WTC11 (cell line): Measurements from ENCODE around the gene PCBD2. TPM values are rescaled to one million over a fixed set of nuclear protein-coding genes. Genes with fewer than 3 reads are reported as not detected.

ENCODE experiments used
- ATAC-seq: fragments of 200-7000 bp; cut with Tn5 transposase; 2 replicates; pipeline ENCODE4 v1.10.0; 2021; ENCODE audit warnings: mild to moderate bottlenecking, moderate library complexity
- CTCF ChIA-PET: fragments of 300-600 bp; sonication (Branson Sonifier 250); formaldehyde crosslinking; loops from one replicate; lab custom pipeline; 2021; ENCODE audit warnings: antibody characterized with exemption; lab: Charles Lee
- POLR2A ChIA-PET: fragments of 350-600 bp; sonication (Branson Sonifier 250); formaldehyde crosslinking; loops from one replicate; lab custom pipeline; 2021; ENCODE audit warnings: antibody characterized with exemption; lab: Charles Lee
- DNase-seq: peaks from one replicate; pipeline ENCODE4 v3.0.0; 2021; ENCODE audit warnings: low spot score
- H3K27ac Mint-ChIP-seq: 2 replicates; pipeline ENCODE4 v1.8.0; 2021; ENCODE audit warnings: mixed read lengths
- H3K27me3 Mint-ChIP-seq: 2 replicates; pipeline ENCODE4 v1.8.0; 2021; ENCODE audit warnings: low read depth, mild to moderate bottlenecking, moderate library complexity, mixed read lengths
- H3K36me3 Mint-ChIP-seq: 2 replicates; pipeline ENCODE4 v1.8.0; 2021; ENCODE audit warnings: mixed read lengths
- H3K4me1 Mint-ChIP-seq: 2 replicates; pipeline ENCODE4 v1.8.0; 2022; ENCODE audit warnings: mixed read lengths
- H3K4me3 Mint-ChIP-seq: 2 replicates; pipeline ENCODE4 v1.8.0; 2021; ENCODE audit warnings: mild to moderate bottlenecking, moderate library complexity, mixed read lengths
- H3K9me3 Mint-ChIP-seq: 2 replicates; pipeline ENCODE4 v1.8.0; 2021; ENCODE audit warnings: mixed read lengths
- ATF1 ChIP-seq: sonication (generic); formaldehyde crosslinking; IDR thresholded peaks from 2 replicates; pipeline ENCODE4 v1.8.1; 2023; ENCODE audit warnings: mild to moderate bottlenecking, moderate library complexity, missing genetic modification reagents
- CREB1 ChIP-seq: sonication (generic); formaldehyde crosslinking; IDR thresholded peaks from 2 replicates; pipeline ENCODE4 v1.8.0; 2023; ENCODE audit warnings: mild to moderate bottlenecking, missing genetic modification reagents
- CREM ChIP-seq: sonication (generic); formaldehyde crosslinking; IDR thresholded peaks from 2 replicates; pipeline ENCODE4 v1.8.1; 2022; ENCODE audit warnings: mild to moderate bottlenecking, missing genetic modification reagents, moderate library complexity
- ELF4 ChIP-seq: sonication (generic); formaldehyde crosslinking; IDR thresholded peaks from 2 replicates; pipeline ENCODE4 v1.8.1; 2022; ENCODE audit warnings: low read depth, mild to moderate bottlenecking, moderate library complexity, missing genetic modification reagents
- GRHL2 ChIP-seq: fragments of 250-450 bp; sonication (Bioruptor Pico); IDR thresholded peaks from 2 replicates; pipeline ENCODE4 v1.8.0; 2022; ENCODE audit warnings: mild to moderate bottlenecking, moderate library complexity; ENCODE audit not compliant: insufficient replicate concordance, severe bottlenecking
- HMGA2 ChIP-seq: fragments of 250-450 bp; sonication (Bioruptor Pico); IDR thresholded peaks from 2 replicates; pipeline ENCODE4 v1.4.0; 2021; ENCODE audit warnings: mild to moderate bottlenecking, moderate library complexity
- IRF2 ChIP-seq: sonication (generic); formaldehyde crosslinking; IDR thresholded peaks from 2 replicates; pipeline ENCODE4 v1.8.0; 2022; ENCODE audit warnings: low read depth, missing genetic modification reagents, borderline replicate concordance
- JAZF1 ChIP-seq: fragments of 250-450 bp; sonication (Bioruptor Pico); IDR thresholded peaks from 2 replicates; pipeline ENCODE4 v1.9.0; 2021; ENCODE audit warnings: moderate library complexity, mild to moderate bottlenecking, inconsistent platforms
- MLX ChIP-seq: sonication (generic); formaldehyde crosslinking; IDR thresholded peaks from 2 replicates; pipeline ENCODE4 v1.8.1; 2023; ENCODE audit warnings: mild to moderate bottlenecking, missing genetic modification reagents, moderate library complexity
- MXD4 ChIP-seq: fragments of 250-450 bp; sonication (Bioruptor Pico); IDR thresholded peaks from 2 replicates; pipeline ENCODE4 v1.8.0; 2021; ENCODE audit warnings: mild to moderate bottlenecking, moderate library complexity, borderline replicate concordance
- NFE2L1 ChIP-seq: sonication (generic); formaldehyde crosslinking; IDR thresholded peaks from 2 replicates; pipeline ENCODE4 v1.8.1; 2023; ENCODE audit warnings: missing genetic modification reagents
- NR3C1 ChIP-seq: sonication (generic); formaldehyde crosslinking; conservative IDR thresholded peaks from 2 replicates; pipeline ENCODE4 v1.8.1; 2023; ENCODE audit warnings: low read depth, mild to moderate bottlenecking, missing genetic modification reagents
- OVOL2 ChIP-seq: fragments of 250-450 bp; sonication (Bioruptor Pico); IDR thresholded peaks from 2 replicates; pipeline ENCODE4 v1.9.0; 2021; ENCODE audit warnings: mild to moderate bottlenecking, borderline replicate concordance
- SMAD4 ChIP-seq: sonication (generic); formaldehyde crosslinking; IDR thresholded peaks from 2 replicates; pipeline ENCODE4 v1.8.0; 2022; ENCODE audit warnings: mild to moderate bottlenecking, missing genetic modification reagents
- ZBTB21 ChIP-seq: sonication (generic); formaldehyde crosslinking; IDR thresholded peaks from 2 replicates; pipeline ENCODE4 v1.8.1; 2023; ENCODE audit warnings: mild to moderate bottlenecking, missing genetic modification reagents, borderline replicate concordance
- total RNA-seq: library from RNA; stranded (reverse); gene quantifications from 3 replicates; pipeline ENCODE4 v1.2.3, GENCODE V29; 2021
- TF ChIP-seq, protein P1 (sequence below): sonication (generic); formaldehyde crosslinking; IDR thresholded peaks from 2 replicates; pipeline ENCODE4 v1.8.1; 2023; ENCODE audit warnings: mild to moderate bottlenecking, missing genetic modification reagents, moderate library complexity
- TF ChIP-seq, protein P2 (sequence below): fragments of 250-450 bp; sonication (Bioruptor Pico); IDR thresholded peaks from 2 replicates; pipeline ENCODE4 v1.8.0; 2021; ENCODE audit warnings: mild to moderate bottlenecking
- TF ChIP-seq, protein P3 (sequence below): sonication (generic); formaldehyde crosslinking; IDR thresholded peaks from 2 replicates; pipeline ENCODE4 v1.8.1; 2022; ENCODE audit warnings: mild to moderate bottlenecking, moderate library complexity, missing genetic modification reagents
- TF ChIP-seq, protein P4 (sequence below): sonication (generic); formaldehyde crosslinking; IDR thresholded peaks from 2 replicates; pipeline ENCODE4 v1.8.0; 2023; ENCODE audit warnings: mild to moderate bottlenecking, missing genetic modification reagents
- TF ChIP-seq, protein P5 (sequence below): fragments of 200-600 bp; IDR thresholded peaks from 2 replicates; pipeline ENCODE4 v1.8.0; 2022; ENCODE audit warnings: antibody characterized with exemption
- TF ChIP-seq, protein P6 (sequence below): sonication (generic); formaldehyde crosslinking; IDR thresholded peaks from 2 replicates; pipeline ENCODE4 v1.8.0; 2022; ENCODE audit warnings: missing genetic modification reagents

Gene PCBD2
- total RNA-seq, 1 experiment from 2014 or later = 9.9 TPM

DNA sequence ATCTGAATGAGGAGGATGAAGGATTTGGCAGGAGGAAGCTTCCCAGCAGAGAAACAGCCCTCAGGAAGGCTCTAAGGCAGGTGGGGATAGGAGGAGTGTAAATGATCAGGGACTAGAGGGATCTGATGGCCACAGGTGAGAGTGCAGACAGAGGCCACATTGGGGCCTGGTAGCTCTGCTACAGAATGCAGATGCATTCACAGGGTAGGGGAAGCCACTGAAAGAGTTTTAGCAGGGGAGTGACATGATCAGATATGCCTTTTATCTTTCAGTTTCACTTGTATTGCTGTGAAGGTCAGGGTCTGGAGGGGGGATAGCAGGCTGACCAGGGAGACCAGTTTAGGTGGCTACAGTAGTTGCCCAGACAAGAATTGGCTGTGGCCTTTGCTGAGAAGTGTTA, 27.8 kb upstream of the PCBD2 start (continued):
- TF ChIP-seq NR3C1 (CRISPR knock-in tag) = no peak
- TF ChIP-seq, all 79 proteins: peak for 0

DNA sequence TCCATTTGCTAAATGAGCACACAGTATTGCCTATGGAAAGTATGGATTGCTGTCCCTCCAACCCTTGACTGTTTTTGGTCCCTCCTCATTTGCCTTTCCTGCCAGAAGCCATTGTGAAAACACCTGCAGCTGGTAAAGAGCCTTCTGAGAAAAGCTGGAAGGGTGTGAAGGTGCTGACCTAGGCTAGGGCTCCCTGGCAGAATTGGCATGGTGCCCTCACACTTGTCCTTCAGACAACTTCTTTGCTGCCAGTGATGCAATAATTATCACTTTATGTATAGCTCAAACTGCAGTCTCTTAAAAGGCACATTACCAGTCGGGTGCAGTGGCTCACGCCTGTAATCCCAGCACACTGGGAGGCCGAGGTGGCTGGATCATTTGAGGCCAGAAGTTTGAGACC, 26.5 kb upstream of the PCBD2 start:
- no peaks in the 10 kb centered on the region for H3K9me3 Mint-ChIP-seq
- DNase-seq (no peak), ATAC-seq (no peak)
- peaks cover 16% of the 10 kb centered on the region for H3K4me1 Mint-ChIP-seq
- CTCF ChIA-PET = no interaction called here
- no peak for TF ChIP-seq ATF1 (CRISPR knock-in tag)
- TF ChIP-seq, protein P1, sequence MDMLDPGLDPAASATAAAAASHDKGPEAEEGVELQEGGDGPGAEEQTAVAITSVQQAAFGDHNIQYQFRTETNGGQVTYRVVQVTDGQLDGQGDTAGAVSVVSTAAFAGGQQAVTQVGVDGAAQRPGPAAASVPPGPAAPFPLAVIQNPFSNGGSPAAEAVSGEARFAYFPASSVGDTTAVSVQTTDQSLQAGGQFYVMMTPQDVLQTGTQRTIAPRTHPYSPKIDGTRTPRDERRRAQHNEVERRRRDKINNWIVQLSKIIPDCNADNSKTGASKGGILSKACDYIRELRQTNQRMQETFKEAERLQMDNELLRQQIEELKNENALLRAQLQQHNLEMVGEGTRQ = no peak
- TF ChIP-seq ELF4 (CRISPR knock-in tag) = no peak
- TF ChIP-seq, protein P2, sequence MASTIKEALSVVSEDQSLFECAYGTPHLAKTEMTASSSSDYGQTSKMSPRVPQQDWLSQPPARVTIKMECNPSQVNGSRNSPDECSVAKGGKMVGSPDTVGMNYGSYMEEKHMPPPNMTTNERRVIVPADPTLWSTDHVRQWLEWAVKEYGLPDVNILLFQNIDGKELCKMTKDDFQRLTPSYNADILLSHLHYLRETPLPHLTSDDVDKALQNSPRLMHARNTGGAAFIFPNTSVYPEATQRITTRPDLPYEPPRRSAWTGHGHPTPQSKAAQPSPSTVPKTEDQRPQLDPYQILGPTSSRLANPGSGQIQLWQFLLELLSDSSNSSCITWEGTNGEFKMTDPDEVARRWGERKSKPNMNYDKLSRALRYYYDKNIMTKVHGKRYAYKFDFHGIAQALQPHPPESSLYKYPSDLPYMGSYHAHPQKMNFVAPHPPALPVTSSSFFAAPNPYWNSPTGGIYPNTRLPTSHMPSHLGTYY (CRISPR knock-in tag) = no peak
- TF ChIP-seq, protein P3, sequence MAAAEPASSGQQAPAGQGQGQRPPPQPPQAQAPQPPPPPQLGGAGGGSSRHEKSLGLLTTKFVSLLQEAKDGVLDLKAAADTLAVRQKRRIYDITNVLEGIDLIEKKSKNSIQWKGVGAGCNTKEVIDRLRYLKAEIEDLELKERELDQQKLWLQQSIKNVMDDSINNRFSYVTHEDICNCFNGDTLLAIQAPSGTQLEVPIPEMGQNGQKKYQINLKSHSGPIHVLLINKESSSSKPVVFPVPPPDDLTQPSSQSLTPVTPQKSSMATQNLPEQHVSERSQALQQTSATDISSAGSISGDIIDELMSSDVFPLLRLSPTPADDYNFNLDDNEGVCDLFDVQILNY (CRISPR knock-in tag) = no peak
- TF ChIP-seq OVOL2 (CRISPR knock-in tag) = no peak
- no peak for TF ChIP-seq HMGA2
- no peak for TF ChIP-seq GRHL2 (CRISPR knock-in tag)
- H3K4me3 Mint-ChIP-seq = no peak overlapping the region
- POLR2A ChIA-PET = no interaction called here
- H3K27ac Mint-ChIP-seq = no peak overlapping the region
- peaks cover 5% of the 10 kb centered on the region; the same call in 1 of the 2 replicates for H3K36me3 Mint-ChIP-seq
- no peaks in the 10 kb centered on the region; the same call in 1 of the 2 replicates for H3K27me3 Mint-ChIP-seq

GRCh38 chr5:134879456-134879855, 25.5 kb upstream of the PCBD2 start:
- no peak for DNase-seq
- ChIA-PET CTCF (interaction anchor here (0.6 to 2.2 kb wide), 2 partner anchors 26 to 691 kb away, joined by 3 to 9 read pairs; partner anchors contain the start of gene PCBD2), POLR2A (no interaction called here)
- ATAC-seq = no peak
- Mint-ChIP-seq H3K4me1 (peaks cover 12% of the 10 kb centered on the region), H3K27me3 (no peaks in the 10 kb centered on the region), H3K4me3 (no peak overlapping the region), H3K36me3 (peaks cover 5% of the 10 kb centered on the region; the same call in 1 of the 2 replicates), H3K27ac (no peak overlapping the region), H3K9me3 (no peaks in the 10 kb centered on the region)
- TF ChIP-seq IRF2 = no peak
- no peak for TF ChIP-seq ZBTB21 (CRISPR knock-in tag)
- TF ChIP-seq JAZF1 (CRISPR knock-in tag) = no peak
- TF ChIP-seq, protein P4, sequence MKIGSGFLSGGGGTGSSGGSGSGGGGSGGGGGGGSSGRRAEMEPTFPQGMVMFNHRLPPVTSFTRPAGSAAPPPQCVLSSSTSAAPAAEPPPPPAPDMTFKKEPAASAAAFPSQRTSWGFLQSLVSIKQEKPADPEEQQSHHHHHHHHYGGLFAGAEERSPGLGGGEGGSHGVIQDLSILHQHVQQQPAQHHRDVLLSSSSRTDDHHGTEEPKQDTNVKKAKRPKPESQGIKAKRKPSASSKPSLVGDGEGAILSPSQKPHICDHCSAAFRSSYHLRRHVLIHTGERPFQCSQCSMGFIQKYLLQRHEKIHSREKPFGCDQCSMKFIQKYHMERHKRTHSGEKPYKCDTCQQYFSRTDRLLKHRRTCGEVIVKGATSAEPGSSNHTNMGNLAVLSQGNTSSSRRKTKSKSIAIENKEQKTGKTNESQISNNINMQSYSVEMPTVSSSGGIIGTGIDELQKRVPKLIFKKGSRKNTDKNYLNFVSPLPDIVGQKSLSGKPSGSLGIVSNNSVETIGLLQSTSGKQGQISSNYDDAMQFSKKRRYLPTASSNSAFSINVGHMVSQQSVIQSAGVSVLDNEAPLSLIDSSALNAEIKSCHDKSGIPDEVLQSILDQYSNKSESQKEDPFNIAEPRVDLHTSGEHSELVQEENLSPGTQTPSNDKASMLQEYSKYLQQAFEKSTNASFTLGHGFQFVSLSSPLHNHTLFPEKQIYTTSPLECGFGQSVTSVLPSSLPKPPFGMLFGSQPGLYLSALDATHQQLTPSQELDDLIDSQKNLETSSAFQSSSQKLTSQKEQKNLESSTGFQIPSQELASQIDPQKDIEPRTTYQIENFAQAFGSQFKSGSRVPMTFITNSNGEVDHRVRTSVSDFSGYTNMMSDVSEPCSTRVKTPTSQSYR (CRISPR knock-in tag) = no peak
- no peak for TF ChIP-seq CREM
- TF ChIP-seq SMAD4 = no peak
- no peak for TF ChIP-seq MXD4 (CRISPR knock-in tag)
- TF ChIP-seq MLX = no peak
- no peak for TF ChIP-seq CREB1 (CRISPR knock-in tag)
- TF ChIP-seq, protein P5, sequence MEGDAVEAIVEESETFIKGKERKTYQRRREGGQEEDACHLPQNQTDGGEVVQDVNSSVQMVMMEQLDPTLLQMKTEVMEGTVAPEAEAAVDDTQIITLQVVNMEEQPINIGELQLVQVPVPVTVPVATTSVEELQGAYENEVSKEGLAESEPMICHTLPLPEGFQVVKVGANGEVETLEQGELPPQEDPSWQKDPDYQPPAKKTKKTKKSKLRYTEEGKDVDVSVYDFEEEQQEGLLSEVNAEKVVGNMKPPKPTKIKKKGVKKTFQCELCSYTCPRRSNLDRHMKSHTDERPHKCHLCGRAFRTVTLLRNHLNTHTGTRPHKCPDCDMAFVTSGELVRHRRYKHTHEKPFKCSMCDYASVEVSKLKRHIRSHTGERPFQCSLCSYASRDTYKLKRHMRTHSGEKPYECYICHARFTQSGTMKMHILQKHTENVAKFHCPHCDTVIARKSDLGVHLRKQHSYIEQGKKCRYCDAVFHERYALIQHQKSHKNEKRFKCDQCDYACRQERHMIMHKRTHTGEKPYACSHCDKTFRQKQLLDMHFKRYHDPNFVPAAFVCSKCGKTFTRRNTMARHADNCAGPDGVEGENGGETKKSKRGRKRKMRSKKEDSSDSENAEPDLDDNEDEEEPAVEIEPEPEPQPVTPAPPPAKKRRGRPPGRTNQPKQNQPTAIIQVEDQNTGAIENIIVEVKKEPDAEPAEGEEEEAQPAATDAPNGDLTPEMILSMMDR = no peak
- TF ChIP-seq, protein P6, sequence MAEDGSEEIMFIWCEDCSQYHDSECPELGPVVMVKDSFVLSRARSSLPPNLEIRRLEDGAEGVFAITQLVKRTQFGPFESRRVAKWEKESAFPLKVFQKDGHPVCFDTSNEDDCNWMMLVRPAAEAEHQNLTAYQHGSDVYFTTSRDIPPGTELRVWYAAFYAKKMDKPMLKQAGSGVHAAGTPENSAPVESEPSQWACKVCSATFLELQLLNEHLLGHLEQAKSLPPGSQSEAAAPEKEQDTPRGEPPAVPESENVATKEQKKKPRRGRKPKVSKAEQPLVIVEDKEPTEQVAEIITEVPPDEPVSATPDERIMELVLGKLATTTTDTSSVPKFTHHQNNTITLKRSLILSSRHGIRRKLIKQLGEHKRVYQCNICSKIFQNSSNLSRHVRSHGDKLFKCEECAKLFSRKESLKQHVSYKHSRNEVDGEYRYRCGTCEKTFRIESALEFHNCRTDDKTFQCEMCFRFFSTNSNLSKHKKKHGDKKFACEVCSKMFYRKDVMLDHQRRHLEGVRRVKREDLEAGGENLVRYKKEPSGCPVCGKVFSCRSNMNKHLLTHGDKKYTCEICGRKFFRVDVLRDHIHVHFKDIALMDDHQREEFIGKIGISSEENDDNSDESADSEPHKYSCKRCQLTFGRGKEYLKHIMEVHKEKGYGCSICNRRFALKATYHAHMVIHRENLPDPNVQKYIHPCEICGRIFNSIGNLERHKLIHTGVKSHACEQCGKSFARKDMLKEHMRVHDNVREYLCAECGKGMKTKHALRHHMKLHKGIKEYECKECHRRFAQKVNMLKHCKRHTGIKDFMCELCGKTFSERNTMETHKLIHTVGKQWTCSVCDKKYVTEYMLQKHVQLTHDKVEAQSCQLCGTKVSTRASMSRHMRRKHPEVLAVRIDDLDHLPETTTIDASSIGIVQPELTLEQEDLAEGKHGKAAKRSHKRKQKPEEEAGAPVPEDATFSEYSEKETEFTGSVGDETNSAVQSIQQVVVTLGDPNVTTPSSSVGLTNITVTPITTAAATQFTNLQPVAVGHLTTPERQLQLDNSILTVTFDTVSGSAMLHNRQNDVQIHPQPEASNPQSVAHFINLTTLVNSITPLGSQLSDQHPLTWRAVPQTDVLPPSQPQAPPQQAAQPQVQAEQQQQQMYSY (CRISPR knock-in tag) = no peak
- TF ChIP-seq NFE2L1 (CRISPR knock-in tag) = no peak
